H9 (cell line): Measurements from ENCODE around the gene C10orf95. TPM values are rescaled to one million over a fixed set of nuclear protein-coding genes. Genes with fewer than 3 reads are reported as not detected.

Experiments used
- DNase-seq: peaks from one replicate; pipeline ENCODE4 v3.0.0-alpha.2; 2017
- H2AFZ ChIP-seq: one replicate; pipeline ENCODE4 v1.6.1; 2013; ENCODE audit warnings: mild to moderate bottlenecking, low read length, control low read depth, moderate library complexity
- H2AK5ac ChIP-seq: 2 replicates; pipeline ENCODE4 v1.6.1; 2013; ENCODE audit warnings: low read length, control low read depth, mixed read lengths; ENCODE audit not compliant: insufficient read length
- H2BK120ac ChIP-seq: one replicate; pipeline ENCODE4 v1.6.1; 2013; ENCODE audit warnings: low read depth, mild to moderate bottlenecking, low read length, control low read depth, inconsistent platforms; ENCODE audit not compliant: poor library complexity, severe bottlenecking
- H2BK12ac ChIP-seq: 2 replicates; pipeline ENCODE4 v1.6.1; 2013; ENCODE audit warnings: low read length, control low read depth, mixed read lengths, low read depth; ENCODE audit not compliant: insufficient read length
- H2BK15ac ChIP-seq: 2 replicates; pipeline ENCODE4 v1.6.1; 2013; ENCODE audit warnings: low read depth, low read length, control low read depth
- H2BK20ac ChIP-seq: one replicate; pipeline ENCODE4 v1.6.1; 2013; ENCODE audit warnings: low read depth, mild to moderate bottlenecking, low read length, control low read depth, inconsistent platforms; ENCODE audit not compliant: poor library complexity, severe bottlenecking
- H2BK5ac ChIP-seq: 2 replicates; pipeline ENCODE4 v1.6.1; 2013; ENCODE audit warnings: low read length, control low read depth, mixed read lengths; ENCODE audit not compliant: insufficient read length
- H3K14ac ChIP-seq: 2 replicates; pipeline ENCODE4 v1.6.1; 2013; ENCODE audit warnings: low read length, control low read depth; ENCODE audit not compliant: insufficient read depth
- H3K18ac ChIP-seq: 2 replicates; pipeline ENCODE4 v1.6.1; 2013; ENCODE audit warnings: low read depth, mild to moderate bottlenecking, mixed read lengths, low read length, control low read depth; ENCODE audit not compliant: insufficient read length
- H3K23ac ChIP-seq: 2 replicates; pipeline ENCODE4 v1.6.1; 2013; ENCODE audit warnings: low read length, control low read depth, mixed read lengths, low read depth; ENCODE audit not compliant: insufficient read length
- H3K23me2 ChIP-seq: 2 replicates; pipeline ENCODE4 v1.6.1; 2013; ENCODE audit warnings: low read depth, mild to moderate bottlenecking, mixed read lengths, low read length, control low read depth; ENCODE audit not compliant: insufficient read length, poor library complexity, severe bottlenecking
- H3K27ac ChIP-seq: 2 replicates; pipeline ENCODE4 v1.5.1; 2013; ENCODE audit warnings: low read length, control low read depth, mixed read lengths, low read depth; ENCODE audit not compliant: insufficient read length
- H3K27me3 ChIP-seq: 2 replicates; pipeline ENCODE4 v1.6.1; 2013; ENCODE audit warnings: low read length, control low read depth, inconsistent platforms; ENCODE audit not compliant: insufficient read depth
- H3K4ac ChIP-seq: 2 replicates; pipeline ENCODE4 v1.6.1; 2013; ENCODE audit warnings: low read depth, mild to moderate bottlenecking, control low read depth, inconsistent platforms, low read length, moderate library complexity
- H3K4me1 ChIP-seq: 2 replicates; pipeline ENCODE4 v1.6.1; 2013; ENCODE audit warnings: low read length, control low read depth, inconsistent platforms; ENCODE audit not compliant: insufficient read depth
- H3K4me2 ChIP-seq: 2 replicates; pipeline ENCODE4 v1.6.1; 2013; ENCODE audit warnings: low read length, control low read depth, mixed read lengths; ENCODE audit not compliant: insufficient read length, insufficient read depth
- H3K56ac ChIP-seq: 2 replicates; pipeline ENCODE4 v1.6.1; 2013; ENCODE audit warnings: low read depth, mild to moderate bottlenecking, mixed read lengths, low read length, control low read depth; ENCODE audit not compliant: insufficient read length
- H3K79me1 ChIP-seq: 2 replicates; pipeline ENCODE4 v1.6.1; 2013; ENCODE audit warnings: low read depth, mild to moderate bottlenecking, moderate library complexity, low read length, control low read depth, inconsistent platforms; ENCODE audit not compliant: insufficient read depth, poor library complexity, severe bottlenecking
- H3K79me2 ChIP-seq: 2 replicates; pipeline ENCODE4 v1.6.1; 2013; ENCODE audit warnings: low read length, control low read depth, inconsistent platforms; ENCODE audit not compliant: insufficient read depth
- H3K9ac ChIP-seq: 2 replicates; pipeline ENCODE4 v1.6.1; 2013; ENCODE audit warnings: low read length, control low read depth, mixed read lengths; ENCODE audit not compliant: insufficient read length; ENCODE audit errors: extremely low read depth
- H3K9me3 ChIP-seq: one replicate; pipeline ENCODE4 v1.6.1; 2013; ENCODE audit warnings: low read depth, low read length, inconsistent platforms; ENCODE audit not compliant: control insufficient read depth
- H3T11ph ChIP-seq: one replicate; pipeline ENCODE4 v1.6.1; 2013; ENCODE audit warnings: mild to moderate bottlenecking, low read length, control low read depth, inconsistent platforms
- H4K20me1 ChIP-seq: one replicate; pipeline ENCODE4 v1.6.1; 2013; ENCODE audit not compliant: control insufficient read depth, insufficient read length, insufficient read depth
- H4K5ac ChIP-seq: 2 replicates; pipeline ENCODE4 v1.6.1; 2013; ENCODE audit warnings: low read depth, mild to moderate bottlenecking, mixed read lengths, low read length, control low read depth; ENCODE audit not compliant: insufficient read length
- H4K8ac ChIP-seq: replicated peaks from 2 replicates; pipeline ENCODE4 v1.6.1; 2013; ENCODE audit warnings: low read length, control low read depth, mixed read lengths, low read depth; ENCODE audit not compliant: insufficient read length
- H4K91ac ChIP-seq: 2 replicates; pipeline ENCODE4 v1.6.1; 2013; ENCODE audit warnings: low read depth, mild to moderate bottlenecking, moderate library complexity, mixed read lengths, low read length, control low read depth; ENCODE audit not compliant: insufficient read length
- H3K27ac Mint-ChIP-seq, 3 experiments: 2 replicates in 2 of 3; 3 replicates in 1 of 3; pipeline ENCODE4 v1.8.0; 2020 to 2021; ENCODE audit warnings: mixed read lengths in 3 of 3, mild to moderate bottlenecking in 1 of 3, moderate library complexity in 1 of 3
- H3K27me3 Mint-ChIP-seq: 2 replicates; pipeline ENCODE4 v1.8.0; 2021; ENCODE audit warnings: low read depth, mild to moderate bottlenecking, moderate library complexity, mixed read lengths
- H3K36me3 Mint-ChIP-seq, 3 experiments: 2 replicates in 2 of 3; 3 replicates in 1 of 3; pipeline ENCODE4 v1.8.0; 2020 to 2021; ENCODE audit warnings: low read depth in 3 of 3, mixed read lengths in 3 of 3; ENCODE audit not compliant: insufficient read depth in 1 of 3
- H3K4me1 Mint-ChIP-seq, 2 experiments: 2 replicates each; pipeline ENCODE4 v1.8.0; 2020; ENCODE audit warnings: mixed read lengths in 2 of 2
- H3K4me3 Mint-ChIP-seq, 2 experiments: 2 replicates in 1 of 2; 3 replicates in 1 of 2; pipeline ENCODE4 v1.8.0; 2020 to 2021; ENCODE audit warnings: mild to moderate bottlenecking in 2 of 2, mixed read lengths in 2 of 2, moderate library complexity in 1 of 2
- H3K9me3 Mint-ChIP-seq, 2 experiments: 2 replicates in 1 of 2; 3 replicates in 1 of 2; pipeline ENCODE4 v1.8.0; 2020; ENCODE audit warnings: mild to moderate bottlenecking in 2 of 2, mixed read lengths in 2 of 2, moderate library complexity in 1 of 2
- WGBS: extraction: QIAGEN DNeasy Blood & Tissue Kit; methylation state at CpG from one replicate; pipeline ENCODE4 v1.1.7; 2013; ENCODE audit warnings: missing lambda C conversion rate, low lambda C conversion rate, mixed read lengths; ENCODE audit not compliant: insufficient read length; ENCODE audit errors: extremely low coverage; 5-methylcytosine and 5-hydroxymethylcytosine counted together
- total RNA-seq: library from RNA; stranded (reverse); gene quantifications from 2 replicates; pipeline ENCODE4 v1.2.1, GENCODE V29; 2021
- TF ChIP-seq, protein P1 (sequence below): fragments of 200-600 bp; sonication (generic); conservative IDR thresholded peaks from 3 replicates; pipeline ENCODE4 v1.8.0; 2021; ENCODE audit warnings: antibody characterized with exemption, mild to moderate bottlenecking

C10orf95 gene
- total RNA-seq, 1 experiment from 2014 or later, result not detected

DNA sequence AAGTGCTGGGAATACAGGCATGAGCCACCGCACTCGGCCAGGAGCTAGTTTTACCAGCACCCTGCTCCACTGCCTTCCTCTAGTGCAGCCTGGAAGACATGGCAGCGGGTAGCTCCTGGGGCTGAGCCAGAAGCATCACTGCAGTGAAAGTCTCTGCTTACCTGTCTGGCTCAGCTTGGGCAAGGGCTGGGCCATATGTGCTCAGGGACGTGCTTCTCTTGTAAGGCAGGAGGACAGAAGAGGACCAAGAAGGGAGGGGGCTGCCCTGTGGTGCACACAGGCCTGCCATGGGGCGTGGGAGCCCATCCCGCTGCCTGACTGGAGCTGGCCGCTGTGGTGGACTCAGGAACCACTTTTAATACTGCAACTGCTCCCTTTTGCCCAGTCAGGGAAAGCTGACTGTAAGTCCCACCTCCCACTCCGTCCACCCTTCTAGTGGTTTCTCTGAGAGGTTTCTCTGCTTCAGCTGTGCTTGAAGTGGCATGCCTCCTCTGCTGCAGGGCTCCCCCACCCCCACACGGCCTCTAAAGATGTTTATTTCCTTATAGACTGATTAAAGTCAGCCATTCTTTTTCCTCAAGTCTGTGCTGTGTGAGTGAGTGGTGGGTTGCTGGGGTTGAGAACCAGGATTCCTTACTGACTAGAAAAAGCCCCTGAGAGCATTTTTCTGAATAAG lies 25.3 kb upstream of the C10orf95 start:
- no peaks in the 10 kb centered on the region for H3K79me1 ChIP-seq
- no peak overlapping the region for H2BK120ac ChIP-seq
- no peaks in the 10 kb centered on the region for H4K20me1 ChIP-seq
- H3K36me3 Mint-ChIP-seq, result peaks cover 12 to 39% (median 38%) of the 10 kb centered on the region in 3 experiments; a peak in 6 of 7 replicates
- H3K4me2 ChIP-seq, result no peak overlapping the region
- H3K23me2 ChIP-seq, result no peaks in the 10 kb centered on the region
- H3K56ac ChIP-seq, result no peak overlapping the region
- H2BK15ac ChIP-seq, result no peak overlapping the region
- H2BK5ac ChIP-seq, result no peak overlapping the region
- no peak for DNase-seq
- H2AFZ ChIP-seq, result no peak overlapping the region
- H3K4me3 Mint-ChIP-seq, result no peak overlapping the region
- H3K27me3 Mint-ChIP-seq, result no peaks in the 10 kb centered on the region; the same call in none of the 2 replicates
- no peaks in the 10 kb centered on the region for H3K4me1 ChIP-seq
- H4K91ac ChIP-seq, result no peak overlapping the region
- no CpG with 5 or more reads among the region's 9 CpGs for WGBS
- no peak overlapping the region for H2BK12ac ChIP-seq
- H3K27ac ChIP-seq, result no peak overlapping the region
- peak overlapping the region in 2 of 3 experiments; percentile 48 to 58; a peak in 3 of 7 replicates for H3K27ac Mint-ChIP-seq
- H3K9me3 Mint-ChIP-seq, result no peaks in the 10 kb centered on the region
- no peak overlapping the region for H3K4ac ChIP-seq
- no peak overlapping the region for H3K18ac ChIP-seq
- H3K14ac ChIP-seq, result no peak overlapping the region
- no peak overlapping the region for H2AK5ac ChIP-seq
- H3K4me1 Mint-ChIP-seq, result no peaks in the 10 kb centered on the region
- H3T11ph ChIP-seq, result no peak overlapping the region
- no peak overlapping the region for H2BK20ac ChIP-seq
- no peak overlapping the region for H3K23ac ChIP-seq
- no peak overlapping the region for H3K9ac ChIP-seq
- TF ChIP-seq, protein P1, sequence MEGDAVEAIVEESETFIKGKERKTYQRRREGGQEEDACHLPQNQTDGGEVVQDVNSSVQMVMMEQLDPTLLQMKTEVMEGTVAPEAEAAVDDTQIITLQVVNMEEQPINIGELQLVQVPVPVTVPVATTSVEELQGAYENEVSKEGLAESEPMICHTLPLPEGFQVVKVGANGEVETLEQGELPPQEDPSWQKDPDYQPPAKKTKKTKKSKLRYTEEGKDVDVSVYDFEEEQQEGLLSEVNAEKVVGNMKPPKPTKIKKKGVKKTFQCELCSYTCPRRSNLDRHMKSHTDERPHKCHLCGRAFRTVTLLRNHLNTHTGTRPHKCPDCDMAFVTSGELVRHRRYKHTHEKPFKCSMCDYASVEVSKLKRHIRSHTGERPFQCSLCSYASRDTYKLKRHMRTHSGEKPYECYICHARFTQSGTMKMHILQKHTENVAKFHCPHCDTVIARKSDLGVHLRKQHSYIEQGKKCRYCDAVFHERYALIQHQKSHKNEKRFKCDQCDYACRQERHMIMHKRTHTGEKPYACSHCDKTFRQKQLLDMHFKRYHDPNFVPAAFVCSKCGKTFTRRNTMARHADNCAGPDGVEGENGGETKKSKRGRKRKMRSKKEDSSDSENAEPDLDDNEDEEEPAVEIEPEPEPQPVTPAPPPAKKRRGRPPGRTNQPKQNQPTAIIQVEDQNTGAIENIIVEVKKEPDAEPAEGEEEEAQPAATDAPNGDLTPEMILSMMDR, result no peak
- H4K5ac ChIP-seq, result no peak overlapping the region
- no peaks in the 10 kb centered on the region for H3K27me3 ChIP-seq
- H3K79me2 ChIP-seq, result no peaks in the 10 kb centered on the region
- no peak overlapping the region for H4K8ac ChIP-seq
- H3K9me3 ChIP-seq, result no peaks in the 10 kb centered on the region
